SK-N-SH treated with all-trans-retinoic acid at 6 μM for 48 hours (cell line): ENCODE measurements around the gene MIEN1.
"Not testable (repeated sequence)": the region's sequence is repeated elsewhere in the genome, so short reads cannot be mapped to it uniquely, and the experiment has no call there.

Source experiments
- ATAC-seq: fragments of 200-7000 bp; cut with Tn5 transposase; 3 replicates; pipeline ENCODE4 v1.9.1; 2020; ENCODE audit warnings: mild to moderate bottlenecking, moderate library complexity
- ARNTL ChIP-seq: fragments of 450-650 bp; formaldehyde crosslinking; IDR thresholded peaks from 2 replicates; pipeline ENCODE4 v1.5.0; 2020; ENCODE audit warnings: low read depth, mild to moderate bottlenecking, moderate library complexity, borderline replicate concordance
- BACH2 ChIP-seq: fragments of 250-450 bp; sonication (Bioruptor Pico); IDR thresholded peaks from 2 replicates; pipeline ENCODE4 v1.9.0; 2021; ENCODE audit warnings: mild to moderate bottlenecking, borderline replicate concordance
- CREB5 ChIP-seq: fragments of 250-450 bp; sonication (Bioruptor Pico); IDR thresholded peaks from 2 replicates; pipeline ENCODE4 v1.5.1; 2020; ENCODE audit warnings: low read depth, mild to moderate bottlenecking, moderate library complexity
- CSDC2 ChIP-seq: fragments of 250-450 bp; sonication (Bioruptor Pico); IDR thresholded peaks from 2 replicates; pipeline ENCODE4 v1.5.0; 2020; ENCODE audit warnings: mild to moderate bottlenecking, moderate library complexity
- ESRRG ChIP-seq: fragments of 250-450 bp; sonication (Bioruptor Pico); IDR thresholded peaks from 2 replicates; pipeline ENCODE4 v1.6.1; 2021; ENCODE audit warnings: mild to moderate bottlenecking
- GLIS3 ChIP-seq: fragments of 250-450 bp; sonication (Bioruptor Pico); IDR thresholded peaks from 2 replicates; pipeline ENCODE4 v1.5.0; 2020; ENCODE audit warnings: mild to moderate bottlenecking, moderate library complexity
- ISL1 ChIP-seq: fragments of 250-450 bp; sonication (Bioruptor Pico); IDR thresholded peaks from 2 replicates; pipeline ENCODE4 v2.1.2; 2022; ENCODE audit warnings: mild to moderate bottlenecking, moderate library complexity
- OSR1 ChIP-seq: fragments of 250-450 bp; sonication (Bioruptor Pico); IDR thresholded peaks from 2 replicates; pipeline ENCODE4 v1.8.0; 2022; ENCODE audit warnings: moderate library complexity, mild to moderate bottlenecking, inconsistent platforms
- PATZ1 ChIP-seq: fragments of 250-450 bp; sonication (Bioruptor Pico); IDR thresholded peaks from 2 replicates; pipeline ENCODE4 v1.8.0; 2020; ENCODE audit warnings: mild to moderate bottlenecking, moderate library complexity, borderline replicate concordance
- POU6F1 ChIP-seq: fragments of 250-450 bp; sonication (Bioruptor Pico); IDR thresholded peaks from 2 replicates; pipeline ENCODE4 v1.8.0; 2021; ENCODE audit warnings: low read depth, mild to moderate bottlenecking, moderate library complexity, borderline replicate concordance
- PPARA ChIP-seq: fragments of 250-450 bp; sonication (Bioruptor Pico); IDR thresholded peaks from 2 replicates; pipeline ENCODE4 v1.5.0; 2020; ENCODE audit warnings: mild to moderate bottlenecking, borderline replicate concordance
- RARB ChIP-seq: fragments of 250-450 bp; sonication (Bioruptor Pico); IDR thresholded peaks from 2 replicates; pipeline ENCODE4 v1.8.0; 2021; ENCODE audit warnings: mild to moderate bottlenecking, moderate library complexity
- TCF4 ChIP-seq: fragments of 250-450 bp; sonication (Bioruptor Pico); IDR thresholded peaks from 2 replicates; pipeline ENCODE4 v1.8.0; 2021; ENCODE audit warnings: mild to moderate bottlenecking, moderate library complexity, borderline replicate concordance
- TOX ChIP-seq: fragments of 250-450 bp; sonication (Bioruptor Pico); IDR thresholded peaks from 2 replicates; pipeline ENCODE4 v1.8.0; 2021; ENCODE audit warnings: mild to moderate bottlenecking, moderate library complexity, borderline replicate concordance
- TSHZ2 ChIP-seq: fragments of 250-450 bp; sonication (Bioruptor Pico); IDR thresholded peaks from 2 replicates; pipeline ENCODE4 v1.5.0; 2020; ENCODE audit warnings: mild to moderate bottlenecking, moderate library complexity
- ZC3H10 ChIP-seq: fragments of 250-450 bp; sonication (Bioruptor Pico); IDR thresholded peaks from 2 replicates; pipeline ENCODE4 v1.5.1; 2021; ENCODE audit warnings: mild to moderate bottlenecking, moderate library complexity
- ZFP3 ChIP-seq: fragments of 250-450 bp; sonication (Bioruptor Pico); IDR thresholded peaks from 2 replicates; pipeline ENCODE4 v1.5.0; 2020; ENCODE audit warnings: mild to moderate bottlenecking, moderate library complexity
- ZFP30 ChIP-seq: fragments of 450-650 bp; formaldehyde crosslinking; IDR thresholded peaks from 2 replicates; pipeline ENCODE4 v1.5.0; 2022; ENCODE audit warnings: mild to moderate bottlenecking, moderate library complexity
- ZNF565 ChIP-seq: fragments of 450-650 bp; formaldehyde crosslinking; conservative IDR thresholded peaks from 2 replicates; pipeline ENCODE4 v1.5.0; 2020; ENCODE audit warnings: low read depth, mild to moderate bottlenecking, moderate library complexity
- ZNF8 ChIP-seq: fragments of 450-650 bp; formaldehyde crosslinking; IDR thresholded peaks from 2 replicates; pipeline ENCODE4 v1.5.0; 2020; ENCODE audit warnings: mild to moderate bottlenecking, moderate library complexity

The MIEN1 gene

DNA sequence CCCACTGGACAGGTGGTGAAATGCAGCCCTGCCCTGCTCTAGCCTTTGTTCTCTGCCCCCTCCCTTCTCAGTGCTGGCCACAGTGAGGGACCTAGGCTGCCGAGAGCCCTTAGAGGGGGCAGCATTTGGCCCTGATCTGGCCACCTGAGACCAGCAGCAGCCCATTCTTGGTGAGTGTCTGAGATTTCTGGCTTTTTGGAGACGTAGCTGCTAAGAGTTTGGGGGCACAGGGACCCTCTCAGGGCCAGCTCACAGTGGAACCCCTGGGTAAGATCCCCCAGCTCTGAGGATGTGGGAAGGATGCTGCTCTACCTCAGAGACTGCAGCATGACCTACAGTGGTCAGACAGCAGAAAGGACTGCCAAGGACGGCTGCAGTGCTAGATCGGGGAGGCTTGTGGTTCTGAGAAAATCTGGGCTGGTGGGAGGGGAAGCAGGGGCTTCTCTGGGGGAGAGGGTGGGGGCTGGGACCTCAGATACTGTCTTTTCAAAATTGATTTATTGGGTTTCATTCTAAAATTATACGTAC lies 20.7 kb upstream of the MIEN1 start:
- TF ChIP-seq PATZ1 (no peak), CSDC2 (no peak)
- ATAC-seq, result no peak

DNA sequence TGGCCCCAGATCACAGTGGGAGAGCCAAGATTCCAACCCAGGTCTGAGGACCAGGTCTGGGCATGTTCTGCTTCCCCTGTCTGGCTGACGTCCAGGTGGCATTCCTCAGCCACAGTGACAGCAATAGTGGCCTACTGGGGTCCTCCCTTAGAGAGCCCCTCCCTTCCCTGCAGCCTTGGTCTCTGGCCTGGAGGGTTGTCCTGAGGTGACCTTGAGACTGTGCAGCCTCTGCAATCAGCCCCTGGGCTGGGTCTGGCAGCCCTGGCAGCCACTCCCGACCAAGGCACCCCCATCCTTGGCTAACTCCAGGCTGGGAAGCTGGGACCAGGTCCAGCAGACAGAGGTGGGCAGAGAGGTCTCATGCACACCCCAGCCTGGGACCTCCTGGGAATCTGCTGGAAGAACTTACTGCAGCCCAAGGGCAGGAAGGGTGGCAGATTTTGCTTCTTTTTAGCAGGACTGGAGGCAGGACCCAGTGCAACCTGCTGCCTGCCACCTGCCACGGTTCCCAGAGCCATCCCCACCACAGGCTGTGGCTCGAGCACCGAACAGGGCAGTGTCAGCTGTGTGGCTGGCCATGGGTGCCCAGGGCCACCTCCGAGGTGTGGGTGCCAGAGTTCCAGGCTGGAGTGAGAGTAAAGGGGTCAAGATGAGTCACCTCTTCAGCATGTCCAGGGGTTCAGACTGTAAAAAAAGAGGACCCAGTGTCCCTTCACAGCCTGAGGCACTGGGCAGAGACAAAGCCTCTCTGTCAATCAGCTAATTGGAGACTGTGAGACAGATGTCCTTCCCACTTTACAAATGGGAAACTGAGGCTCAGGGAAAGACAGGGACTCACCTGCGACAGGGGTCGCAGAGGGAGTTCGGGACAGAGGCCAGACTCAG lies 20.0 kb upstream of the MIEN1 start:
- ATAC-seq, result no peak
- no peak for TF ChIP-seq ZNF8 (CRISPR knock-in tag)
- TF ChIP-seq PATZ1, result no peak
- no peak for TF ChIP-seq TCF4
- no peak for TF ChIP-seq ARNTL (CRISPR knock-in tag)
- no peak for TF ChIP-seq OSR1 (CRISPR knock-in tag)
- no peak for TF ChIP-seq ZC3H10 (CRISPR knock-in tag)
- no peak for TF ChIP-seq CREB5 (CRISPR knock-in tag)
- no peak for TF ChIP-seq ZNF565 (CRISPR knock-in tag)
- TF ChIP-seq CSDC2, result no peak
- TF ChIP-seq ISL1, result no peak
- no peak for TF ChIP-seq ZFP3 (CRISPR knock-in tag)
- no peak for TF ChIP-seq POU6F1 (CRISPR knock-in tag)
- TF ChIP-seq ZFP30 (CRISPR knock-in tag), result no peak
- TF ChIP-seq ESRRG (CRISPR knock-in tag), result no peak
- no peak for TF ChIP-seq BACH2 (CRISPR knock-in tag)
- TF ChIP-seq GLIS3 (CRISPR knock-in tag), result no peak

DNA sequence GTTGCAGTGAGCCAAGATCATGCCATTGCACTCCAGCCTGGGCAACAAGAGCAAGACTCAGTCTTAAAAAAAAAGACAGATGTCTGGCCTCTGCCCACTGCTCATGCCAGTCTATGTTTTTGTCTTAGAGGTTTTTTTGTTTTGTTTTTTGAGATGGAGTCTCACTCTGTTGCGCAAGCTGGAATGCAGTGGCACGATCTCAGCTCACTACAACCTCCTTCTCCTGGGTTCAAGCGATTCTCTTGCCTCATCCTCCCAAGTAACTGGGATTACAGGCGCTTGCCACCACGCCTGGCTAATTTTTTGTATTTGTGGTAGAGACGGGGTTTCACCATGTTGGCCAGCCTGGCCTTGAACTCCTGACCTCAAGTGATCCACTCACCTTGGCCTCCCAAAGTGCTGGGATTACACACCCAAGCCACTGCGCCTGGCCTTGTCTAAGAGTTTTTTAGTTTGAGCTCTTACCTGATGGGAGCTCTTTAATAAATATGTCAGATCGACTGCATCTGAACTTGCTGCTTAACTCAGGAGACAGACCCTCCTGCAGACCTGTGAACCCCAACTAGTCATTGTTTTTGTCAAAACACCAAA lies 18.2 kb upstream of the MIEN1 start:
- ATAC-seq, result not testable (repeated sequence)

DNA sequence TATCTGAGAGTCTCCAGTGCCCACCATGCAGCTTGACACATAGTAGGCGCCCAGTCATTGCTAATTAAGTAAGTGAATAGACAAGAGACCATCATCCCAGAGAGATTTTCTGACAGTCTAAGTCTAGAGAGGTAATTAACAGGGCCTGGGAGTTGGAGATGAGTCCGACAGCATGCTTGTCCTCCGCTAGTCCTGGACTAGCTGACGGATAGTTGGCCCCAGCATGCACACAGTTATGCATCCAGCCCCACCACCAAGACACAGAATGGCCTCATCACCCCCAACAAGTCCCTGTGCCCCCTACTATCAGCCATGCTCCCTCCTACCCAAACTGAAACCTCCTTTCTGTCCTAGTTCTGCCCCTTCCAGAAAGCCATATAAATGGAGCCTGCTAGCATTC lies 17.4 kb upstream of the MIEN1 start:
- TF ChIP-seq OSR1 (CRISPR knock-in tag) (no peak), TOX (CRISPR knock-in tag) (no peak), ARNTL (CRISPR knock-in tag) (no peak), RARB (CRISPR knock-in tag) (no peak), GLIS3 (CRISPR knock-in tag) (no peak), ISL1 (no peak), TSHZ2 (CRISPR knock-in tag) (no peak), TCF4 (no peak), ZFP3 (CRISPR knock-in tag) (no peak), POU6F1 (CRISPR knock-in tag) (no peak), ZC3H10 (CRISPR knock-in tag) (no peak), CSDC2 (no peak), PPARA (CRISPR knock-in tag) (no peak), ZFP30 (CRISPR knock-in tag) (no peak), ESRRG (CRISPR knock-in tag) (no peak), PATZ1 (no peak), BACH2 (CRISPR knock-in tag) (no peak), ZNF565 (CRISPR knock-in tag) (no peak)
- no peak for ATAC-seq
